Aorta (tissue), 5 donors: ENCODE results near the gene VAMP8. TPM values are rescaled to one million over a fixed set of nuclear protein-coding genes. Genes with fewer than 3 reads are reported as not detected.

Experiments used
- ATAC-seq: fragments of 200-7000 bp; cut with Tn5 transposase; one replicate; pipeline ENCODE4 v1.9.1; 2022; ENCODE audit warnings: moderate library complexity; ENCODE audit not compliant: low FRiP score
- DNase-seq, 2 donors: peaks; one replicate each; pipeline ENCODE4 v3.0.0-alpha.2; 2020
- H3K27ac ChIP-seq, 2 donors: one replicate each; pipeline ENCODE4 v1.5.1; 2013; ENCODE audit warnings: low read length in 2 of 2, mild to moderate bottlenecking in 2 of 2, moderate library complexity in 2 of 2, control low read depth in 1 of 2, inconsistent platforms in 1 of 2, low read depth in 1 of 2
- H3K27me3 ChIP-seq, 2 donors: one replicate each; pipeline ENCODE4 v1.6.1; 2013; ENCODE audit warnings: control low read depth in 1 of 2, low read length in 1 of 2, mild to moderate bottlenecking in 1 of 2, moderate library complexity in 1 of 2; ENCODE audit not compliant: insufficient read depth in 2 of 2, control insufficient read depth in 1 of 2
- H3K36me3 ChIP-seq, 2 donors: one replicate each; pipeline ENCODE4 v1.6.1; 2013; ENCODE audit warnings: control low read depth in 1 of 2, low read length in 1 of 2, mild to moderate bottlenecking in 1 of 2; ENCODE audit not compliant: insufficient read depth in 2 of 2, control insufficient read depth in 1 of 2
- H3K4me1 ChIP-seq, 2 donors: one replicate each; pipeline ENCODE4 v1.6.1; 2013; ENCODE audit warnings: low read length in 2 of 2, control low read depth in 1 of 2, mild to moderate bottlenecking in 1 of 2, moderate library complexity in 1 of 2; ENCODE audit not compliant: insufficient read depth in 2 of 2, control insufficient read depth in 1 of 2
- H3K4me3 ChIP-seq, 2 donors: one replicate each; pipeline ENCODE4 v1.5.1; 2013; ENCODE audit warnings: low read length in 2 of 2, control low read depth in 1 of 2, mild to moderate bottlenecking in 1 of 2
- H3K9me3 ChIP-seq: one replicate; pipeline ENCODE4 v1.6.1; 2013; ENCODE audit warnings: mild to moderate bottlenecking, low read length; ENCODE audit not compliant: control insufficient read depth
- WGBS, 2 donors: extraction: QIAGEN DNeasy Blood & Tissue Kit; methylation state at CpG; one replicate each; pipeline ENCODE4 v1.1.7; 2013; 5-methylcytosine and 5-hydroxymethylcytosine counted together
- intact Hi-C, 2 donors: fragments of 100-400 bp; cut with DNase I; formaldehyde crosslinking; loops; one replicate each; pipeline versions ENCODE4 v1.14.2 to v1.15.0; 2022
- polyA plus RNA-seq, 2 donors: library from polyadenylated mRNA; stranded (reverse); fragments of 200-250 nt; gene quantifications; one replicate each; pipeline ENCODE4 v1.2.3, GENCODE V29; 2013
- total RNA-seq, 2 donors: library from RNA; stranded (reverse); fragmentation: NEBNext Ultra II Directional; extraction: Animal tissue kit (Norgen Biotek cat#: 25700); gene quantifications; one replicate each; pipeline ENCODE4 v1.2.1, GENCODE V29; 2021
- donor health status: healthy with polysubstance abuse.
- donor health status: Bipolar disorder and iron deficiency.
- donor health status: DM: no; HTN: no; CAD: no.
- donor health status: DM: no; HTN: no; CAD: no.
- donor health status: DM: yes; HTN: yes; CAD: no.

The VAMP8 gene
- total and polyA plus RNA-seq, 4 donors: 23.9 to 256 (median 42.0) TPM

DNA sequence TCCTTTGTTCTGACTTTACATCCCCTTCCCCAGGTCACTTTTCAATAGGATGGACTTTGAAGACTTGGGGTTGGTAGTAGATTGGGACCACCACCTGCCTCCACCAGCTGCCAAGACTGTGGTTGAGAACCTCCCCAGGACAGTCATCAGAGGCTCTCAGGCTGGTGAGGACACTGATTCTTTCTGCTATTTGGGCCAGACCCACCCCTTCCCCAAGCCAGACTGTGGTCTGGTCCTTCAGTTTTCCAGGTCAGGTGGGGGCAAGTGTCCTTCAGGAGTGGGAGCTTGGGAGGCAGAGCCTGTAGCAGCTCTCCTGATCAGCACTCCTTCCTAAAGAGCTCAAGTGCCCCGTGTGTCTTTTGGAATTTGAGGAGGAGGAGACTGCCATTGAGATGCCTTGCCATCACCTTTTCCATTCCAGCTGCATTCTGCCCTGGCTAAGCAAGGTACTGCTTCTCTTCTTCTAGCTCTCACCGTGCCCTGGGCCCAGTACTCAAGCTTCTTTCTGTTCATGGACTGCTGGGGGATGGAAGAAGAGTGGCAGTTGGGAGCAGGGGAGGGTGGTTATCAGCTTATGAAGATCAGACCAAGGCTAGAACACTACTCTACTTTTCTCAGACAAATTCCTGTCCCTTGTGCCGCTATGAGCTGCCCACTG, 19.2 kb downstream of the VAMP8 start:
- ATAC-seq (no peak), DNase-seq (no peak)
- WGBS, 2 donors: 61 to 70% methylated on average over 3 of the region's 3 CpGs
- Histone ChIP-seq H3K4me3 (peak overlapping the region in 1 of 2 donors; percentile 90), H3K27me3 (no peaks in the 10 kb centered on the region), H3K27ac (no peak overlapping the region), H3K4me1 (peaks cover 0 to 3% of the 10 kb centered on the region in 2 donors), H3K36me3 (no peaks in the 10 kb centered on the region), H3K9me3 (no peaks in the 10 kb centered on the region)
- intact Hi-C loops: no loop called here

DNA sequence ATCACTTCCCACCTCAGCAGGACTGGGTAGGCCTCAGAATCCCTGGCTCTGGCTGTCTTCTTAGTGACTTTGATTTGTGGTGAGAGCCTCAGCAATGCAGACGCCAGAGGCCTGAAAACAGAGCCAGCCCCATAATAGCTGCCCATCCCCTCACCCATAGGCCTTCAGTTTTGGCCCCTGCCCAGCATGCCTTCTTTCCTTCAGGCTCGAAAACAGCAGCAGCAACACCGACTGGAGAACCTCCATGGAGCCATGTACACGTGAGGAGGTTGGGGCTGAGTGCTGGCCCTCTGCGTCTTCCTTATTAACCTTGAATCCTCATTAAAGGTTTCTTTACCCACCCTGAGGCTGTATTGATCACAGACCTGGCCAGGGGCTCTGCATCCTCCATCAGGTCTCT, 19.9 kb downstream of the VAMP8 start:
- Histone ChIP-seq H3K9me3 (no peaks in the 10 kb centered on the region), H3K4me1 (peaks cover 0 to 3% of the 10 kb centered on the region in 2 donors), H3K4me3 (no peak overlapping the region), H3K27ac (no peak overlapping the region), H3K36me3 (no peaks in the 10 kb centered on the region), H3K27me3 (no peaks in the 10 kb centered on the region)
- intact Hi-C loops: no loop called here
- DNase-seq (no peak), ATAC-seq (no peak)
- 41 to 45% methylated on average over 5 of the region's 5 CpGs for WGBS, 2 donors

DNA sequence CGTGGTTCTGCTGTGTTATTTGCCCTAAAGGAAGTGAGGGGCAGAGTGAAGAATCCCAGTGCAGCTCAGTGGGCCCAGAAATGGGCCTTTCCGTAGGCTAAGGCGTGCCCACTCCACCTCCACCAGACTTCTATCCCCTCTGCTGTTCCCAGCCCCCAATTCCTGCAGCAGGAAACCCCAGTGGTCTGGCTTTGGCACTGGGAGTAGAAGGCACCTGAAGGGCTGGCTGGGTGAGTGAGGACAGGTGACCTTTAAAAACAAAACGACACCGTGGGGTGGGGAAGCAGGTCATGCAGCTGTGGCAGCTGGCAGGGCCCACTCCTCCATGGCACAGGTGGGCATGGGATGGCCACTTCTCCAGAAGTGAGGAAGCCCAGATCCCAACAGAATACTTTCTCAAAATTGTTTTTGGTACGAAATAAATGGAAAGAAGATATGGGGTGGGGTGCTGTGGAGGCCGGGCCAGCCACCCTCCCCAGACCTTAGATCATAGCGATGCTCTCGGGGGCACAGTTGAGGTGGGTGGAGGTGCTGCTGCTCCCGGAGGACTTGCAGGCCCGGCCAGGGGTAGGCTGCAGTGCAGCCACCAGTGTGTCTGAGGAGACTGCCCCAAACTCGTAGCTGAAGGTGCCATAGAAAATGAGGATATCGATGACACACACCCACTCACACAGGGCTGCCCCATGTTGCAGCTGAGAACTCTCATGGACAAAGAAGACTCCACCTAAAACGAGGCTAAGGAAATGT, 21.4 kb downstream of the VAMP8 start:
- Histone ChIP-seq H3K4me1 (peaks cover 0 to 3% of the 10 kb centered on the region in 2 donors), H3K36me3 (no peaks in the 10 kb centered on the region), H3K9me3 (no peaks in the 10 kb centered on the region), H3K27ac (no peak overlapping the region), H3K4me3 (no peak overlapping the region), H3K27me3 (no peaks in the 10 kb centered on the region)
- 71 to 72% methylated on average over 14 of the region's 14 CpGs for WGBS, 2 donors
- intact Hi-C loops: no loop called here
- DNase-seq (no peak), ATAC-seq (no peak)

DNA sequence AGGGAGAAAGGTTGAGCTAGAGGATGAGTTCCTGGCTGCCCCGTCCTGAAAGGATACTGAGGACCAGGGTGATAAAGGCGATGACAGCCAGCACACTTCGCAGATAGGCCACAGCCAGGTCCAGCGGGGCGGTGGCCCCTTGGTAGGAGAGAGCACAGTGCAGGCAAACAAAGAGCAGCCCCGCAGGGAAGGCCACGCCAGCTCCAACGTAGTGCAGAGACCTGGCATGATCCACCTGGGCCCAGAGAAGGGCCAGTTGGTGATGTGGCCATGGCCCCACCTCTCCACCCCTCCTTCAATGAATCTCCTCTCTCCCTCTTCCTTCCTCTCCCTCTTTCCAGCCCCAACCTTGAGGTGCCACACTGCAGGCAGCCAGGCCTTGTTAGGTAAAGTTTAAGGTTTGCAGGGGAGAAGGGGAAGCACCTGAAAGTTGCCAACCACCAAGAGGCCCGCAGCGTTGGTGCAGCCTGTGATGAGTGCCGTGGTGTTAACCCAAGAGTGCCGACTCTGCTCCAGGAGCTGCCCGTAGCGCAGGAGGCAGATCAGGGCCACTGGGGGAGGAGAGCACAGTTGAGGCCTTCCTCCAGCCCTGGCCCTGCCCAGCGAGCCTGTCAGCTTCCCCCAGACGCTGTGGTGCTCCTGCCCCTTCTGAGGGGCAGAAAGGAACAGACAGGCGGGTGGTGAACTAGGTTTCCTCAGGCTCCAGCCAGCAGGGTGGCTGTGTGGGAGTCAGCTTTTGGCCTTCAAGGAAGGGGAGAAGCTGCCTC, 22.3 kb downstream of the VAMP8 start:
- peak in 1 of 2 donors; percentile 47 for DNase-seq
- Histone ChIP-seq H3K4me1 (peaks cover 0 to 2% of the 10 kb centered on the region in 2 donors), H3K27ac (no peak overlapping the region), H3K36me3 (no peaks in the 10 kb centered on the region), H3K4me3 (no peak overlapping the region), H3K9me3 (no peaks in the 10 kb centered on the region), H3K27me3 (no peaks in the 10 kb centered on the region)
- intact Hi-C loops: loop anchor here (5.0 kb wide), 1 partner anchor 37 kb away; the partner anchor contains the start of gene GGCX (in 2 of the 2)
- WGBS, 2 donors: 63 to 65% methylated on average over 17 of the region's 17 CpGs
- ATAC-seq: no peak

DNA sequence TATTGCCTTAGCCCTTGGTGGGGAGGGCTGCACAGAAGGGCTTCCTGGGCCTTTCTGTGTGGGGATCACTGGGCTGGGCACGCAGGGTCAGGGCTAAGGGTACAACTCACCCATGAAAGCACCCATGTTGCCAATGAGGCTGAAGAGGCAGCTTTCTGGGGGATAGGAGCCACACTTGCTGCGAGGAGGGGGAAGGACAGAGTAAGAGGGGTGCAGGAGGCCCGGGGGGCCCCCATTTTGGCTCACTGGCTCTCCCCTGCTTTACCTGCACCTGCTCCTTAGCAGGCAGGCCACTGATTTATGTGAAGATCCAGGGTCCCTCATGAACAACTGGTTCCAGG, 22.8 kb downstream of the VAMP8 start:
- ATAC-seq (no peak), DNase-seq (no peak)
- intact Hi-C loops: loop anchor here (5.0 kb wide), 1 partner anchor 38 kb away; the partner anchor contains the start of gene GGCX (in 2 of the 2)
- Histone ChIP-seq H3K9me3 (no peaks in the 10 kb centered on the region), H3K36me3 (no peaks in the 10 kb centered on the region), H3K27ac (no peak overlapping the region), H3K4me1 (no peaks in the 10 kb centered on the region), H3K4me3 (no peak overlapping the region), H3K27me3 (no peaks in the 10 kb centered on the region)
- WGBS, 2 donors: 77 to 86% methylated on average over 3 of the region's 3 CpGs

DNA sequence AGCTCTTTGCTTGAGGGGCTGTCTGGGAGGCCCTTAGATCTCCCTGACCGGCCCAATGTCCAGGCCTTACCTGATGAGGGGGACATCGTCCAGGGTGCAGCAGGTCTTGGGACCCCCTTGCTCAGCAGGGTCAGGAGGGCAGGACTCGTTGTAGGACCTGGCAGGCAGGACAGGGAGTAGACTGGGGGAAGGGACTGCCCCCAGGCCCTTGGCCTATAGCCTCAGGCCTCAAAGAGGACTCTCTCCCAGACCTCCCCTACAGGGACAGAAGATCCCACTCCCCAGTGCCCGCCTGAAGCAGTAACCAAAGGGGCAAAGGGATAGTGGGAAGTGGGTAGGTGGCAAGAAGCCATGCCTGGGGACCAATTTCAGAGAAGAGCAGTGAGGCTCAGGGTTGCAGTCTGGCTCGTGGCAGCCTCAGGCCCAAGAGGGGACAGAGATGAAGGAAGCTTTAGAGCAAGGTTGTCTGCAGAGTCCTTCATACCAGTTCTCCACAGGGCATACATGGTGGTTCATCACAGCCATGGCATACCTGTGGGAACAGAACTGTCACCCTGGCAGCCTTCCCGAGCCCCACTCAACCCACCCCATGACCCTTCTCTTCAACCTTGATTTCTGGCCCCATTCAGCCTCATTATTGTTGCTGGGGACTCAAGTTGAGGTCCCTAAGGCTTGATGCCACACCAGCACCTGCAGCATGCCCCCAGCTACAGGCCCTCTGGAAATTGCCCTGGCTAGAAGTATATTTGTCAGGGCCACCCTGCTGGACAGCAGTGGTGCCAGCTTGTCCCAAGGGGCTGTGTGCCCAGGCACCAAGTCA, 23.8 kb downstream of the VAMP8 start:
- no peak for DNase-seq
- H3K27me3 ChIP-seq: no peaks in the 10 kb centered on the region
- H3K9me3 ChIP-seq: no peaks in the 10 kb centered on the region
- no peaks in the 10 kb centered on the region for H3K36me3 ChIP-seq
- ATAC-seq: no peak
- intact Hi-C loops: loop anchor here (5.0 kb wide), 1 partner anchor 39 kb away; the partner anchor contains the start of gene GGCX (in 2 of the 2)
- 68% methylated on average over 6 of the region's 6 CpGs for WGBS, 2 donors
- H3K4me3 ChIP-seq: no peak overlapping the region
- peak overlapping the region in 1 of 2 donors; percentile 16 for H3K27ac ChIP-seq
- H3K4me1 ChIP-seq: peaks cover 0 to 6% of the 10 kb centered on the region in 2 donors

DNA sequence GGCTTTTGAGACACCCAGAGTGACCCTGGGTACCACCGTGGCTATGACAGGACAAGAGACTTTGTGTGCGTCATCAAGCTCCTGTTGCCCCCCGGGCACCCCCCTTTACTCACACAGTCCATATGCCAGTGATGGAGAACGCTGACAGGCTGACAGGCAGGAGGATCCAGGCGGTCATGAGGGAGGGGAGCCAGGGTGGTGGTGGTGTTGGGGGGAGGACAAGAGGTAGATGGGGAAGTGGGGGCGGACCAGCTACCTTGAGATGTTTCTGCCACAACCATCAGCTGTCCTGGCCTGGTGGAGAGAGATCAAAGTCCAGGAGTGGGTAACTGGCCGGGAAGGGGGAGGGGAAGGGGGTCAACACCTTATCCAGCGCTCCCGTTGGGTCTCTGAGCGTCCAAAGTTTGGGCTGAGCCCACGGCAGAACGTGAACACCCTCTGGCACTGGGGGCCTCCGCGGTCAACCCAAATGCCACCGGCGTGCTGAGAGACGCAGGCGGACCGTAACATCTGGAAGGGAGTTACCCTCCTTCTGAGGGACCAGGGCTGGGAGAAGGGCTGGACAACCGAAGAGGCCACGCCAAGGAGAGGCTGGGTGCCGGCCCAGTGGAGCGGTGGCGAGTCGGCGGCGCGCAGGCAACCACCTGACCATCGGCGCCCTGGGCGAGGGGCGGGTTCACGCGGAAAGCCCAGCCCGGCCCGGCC, 24.5 kb downstream of the VAMP8 start:
- no peaks in the 10 kb centered on the region for H3K9me3 ChIP-seq
- H3K27ac ChIP-seq: peak overlapping the region in 1 of 2 donors; percentile 30
- no peaks in the 10 kb centered on the region for H3K27me3 ChIP-seq
- WGBS, 2 donors: 2 to 3% methylated on average over 21 to 36 of the region's 36 CpGs
- peak; percentile 75 for ATAC-seq
- H3K4me3 ChIP-seq: peak overlapping the region; percentile 31 to 90
- DNase-seq: peak; percentile 85 to 92
- intact Hi-C loops: loop anchor here (5.0 kb wide), 1 partner anchor 40 kb away; the partner anchor contains the start of gene GGCX (in 2 of the 2)
- peaks cover 0 to under 1% of the 10 kb centered on the region in 2 donors for H3K36me3 ChIP-seq
- H3K4me1 ChIP-seq: peaks cover 2 to 8% of the 10 kb centered on the region in 2 donors
